Astrocyte (in vitro differentiated cells and primary cell): ENCODE measurements around the gene SHROOM1. TPM values are rescaled to one million over a fixed set of nuclear protein-coding genes. Genes with fewer than 3 reads are reported as not detected.

Experiments
- DNase-seq: peaks from one replicate; pipeline ENCODE4 v3.0.0-alpha.2; 2010; ENCODE audit warnings: low read depth
- FAIRE-seq: peaks from 2 replicates; lab custom pipeline; 2011; peaks lifted over from hg19 to GRCh38; lab: Jason Lieb, UNC
- H2AFZ ChIP-seq: 2 replicates; pipeline ENCODE4 v1.6.0; 2012; ENCODE audit warnings: low read depth, low read length, inconsistent platforms
- H3K27ac ChIP-seq: 2 replicates; pipeline ENCODE4 v1.5.1; 2011; ENCODE audit warnings: low read depth, low read length, inconsistent platforms
- H3K27me3 ChIP-seq: 2 replicates; pipeline ENCODE4 v1.6.0; 2011; ENCODE audit warnings: low read length, inconsistent platforms; ENCODE audit not compliant: insufficient read depth
- H3K36me3 ChIP-seq: 2 replicates; pipeline ENCODE4 v1.5.1; 2011; ENCODE audit warnings: low read length, inconsistent platforms; ENCODE audit not compliant: insufficient read depth
- H3K4me1 ChIP-seq: 2 replicates; pipeline ENCODE4 v1.5.1; 2011; ENCODE audit warnings: low read length, inconsistent platforms; ENCODE audit not compliant: insufficient read depth
- H3K4me2 ChIP-seq: 2 replicates; pipeline ENCODE4 v1.6.0; 2012; ENCODE audit warnings: low read length, inconsistent platforms
- H3K4me3 ChIP-seq: 2 replicates; pipeline ENCODE4 v1.5.1; 2011; ENCODE audit warnings: low read depth, mild to moderate bottlenecking, low read length, inconsistent platforms; ENCODE audit not compliant: insufficient read depth
- H3K79me2 ChIP-seq: 2 replicates; pipeline ENCODE4 v1.6.0; 2012; ENCODE audit warnings: mild to moderate bottlenecking, low read length, inconsistent platforms; ENCODE audit not compliant: insufficient read depth
- H3K9ac ChIP-seq: 2 replicates; pipeline ENCODE4 v1.6.0; 2012; ENCODE audit warnings: mild to moderate bottlenecking, low read length, inconsistent platforms
- H3K9me3 ChIP-seq: 2 replicates; pipeline ENCODE4 v1.5.1; 2012; ENCODE audit warnings: low read depth, mild to moderate bottlenecking, low read length, inconsistent platforms; ENCODE audit not compliant: insufficient read depth
- H4K20me1 ChIP-seq: 2 replicates; pipeline ENCODE4 v1.6.0; 2012; ENCODE audit warnings: low read length, inconsistent platforms; ENCODE audit not compliant: insufficient read depth
- H3K27ac Mint-ChIP-seq: one replicate; pipeline ENCODE4 v1.8.0; 2021; ENCODE audit warnings: mild to moderate bottlenecking, mixed read lengths; ENCODE audit not compliant: unreplicated experiment
- H3K27me3 Mint-ChIP-seq: one replicate; pipeline ENCODE4 v1.8.0; 2021; ENCODE audit warnings: low read depth, mixed read lengths; ENCODE audit not compliant: unreplicated experiment
- H3K36me3 Mint-ChIP-seq: one replicate; pipeline ENCODE4 v1.8.0; 2021; ENCODE audit warnings: low read depth, mixed read lengths; ENCODE audit not compliant: unreplicated experiment
- H3K4me1 Mint-ChIP-seq: one replicate; pipeline ENCODE4 v1.8.0; 2021; ENCODE audit warnings: low read depth, mixed read lengths; ENCODE audit not compliant: unreplicated experiment
- H3K4me3 Mint-ChIP-seq: one replicate; pipeline ENCODE4 v1.8.0; 2021; ENCODE audit warnings: mild to moderate bottlenecking, moderate library complexity, mixed read lengths; ENCODE audit not compliant: unreplicated experiment
- H3K9me3 Mint-ChIP-seq: one replicate; pipeline ENCODE4 v1.8.0; 2021; ENCODE audit warnings: mild to moderate bottlenecking, mixed read lengths; ENCODE audit not compliant: unreplicated experiment
- EZH2 ChIP-seq: IDR thresholded peaks from 2 replicates; pipeline ENCODE4 v1.6.1; 2012; ENCODE audit warnings: mild to moderate bottlenecking, low read length, inconsistent platforms; ENCODE audit not compliant: insufficient read depth
- total RNA-seq: library from RNA; stranded (reverse); gene quantifications from 2 replicates; pipeline ENCODE4 v1.2.1, GENCODE V29; 2021
- TF ChIP-seq, protein P1 (sequence below): IDR thresholded peaks from 2 replicates; pipeline ENCODE4 v1.5.1; 2011; ENCODE audit warnings: low read depth, mild to moderate bottlenecking, inconsistent platforms, low read length, moderate library complexity; ENCODE audit not compliant: insufficient read depth

The SHROOM1 gene
- total RNA-seq, 1 donor from 2014 or later: 5.0 TPM

DNA sequence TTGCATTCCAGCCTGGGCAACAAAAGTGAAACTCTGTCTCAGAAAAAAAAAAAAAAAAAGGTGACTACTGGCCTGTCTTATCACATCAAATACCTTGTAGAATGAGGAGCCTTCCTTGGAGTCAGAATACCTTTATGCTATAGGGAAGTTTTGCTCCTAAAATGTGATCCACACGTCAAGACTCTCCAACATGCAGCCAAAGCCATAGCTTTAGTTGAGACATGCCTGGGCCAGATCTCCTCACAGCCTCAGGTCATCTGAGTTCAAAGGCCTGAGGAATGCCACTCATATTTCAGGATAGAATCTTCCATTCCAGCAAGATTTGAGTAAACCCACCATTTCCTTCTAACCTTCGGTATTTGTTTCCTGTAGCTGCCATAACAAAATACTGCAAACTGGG is 31.1 kb downstream of the SHROOM1 start:
- no peak for TF ChIP-seq EZH2
- TF ChIP-seq, protein P1, sequence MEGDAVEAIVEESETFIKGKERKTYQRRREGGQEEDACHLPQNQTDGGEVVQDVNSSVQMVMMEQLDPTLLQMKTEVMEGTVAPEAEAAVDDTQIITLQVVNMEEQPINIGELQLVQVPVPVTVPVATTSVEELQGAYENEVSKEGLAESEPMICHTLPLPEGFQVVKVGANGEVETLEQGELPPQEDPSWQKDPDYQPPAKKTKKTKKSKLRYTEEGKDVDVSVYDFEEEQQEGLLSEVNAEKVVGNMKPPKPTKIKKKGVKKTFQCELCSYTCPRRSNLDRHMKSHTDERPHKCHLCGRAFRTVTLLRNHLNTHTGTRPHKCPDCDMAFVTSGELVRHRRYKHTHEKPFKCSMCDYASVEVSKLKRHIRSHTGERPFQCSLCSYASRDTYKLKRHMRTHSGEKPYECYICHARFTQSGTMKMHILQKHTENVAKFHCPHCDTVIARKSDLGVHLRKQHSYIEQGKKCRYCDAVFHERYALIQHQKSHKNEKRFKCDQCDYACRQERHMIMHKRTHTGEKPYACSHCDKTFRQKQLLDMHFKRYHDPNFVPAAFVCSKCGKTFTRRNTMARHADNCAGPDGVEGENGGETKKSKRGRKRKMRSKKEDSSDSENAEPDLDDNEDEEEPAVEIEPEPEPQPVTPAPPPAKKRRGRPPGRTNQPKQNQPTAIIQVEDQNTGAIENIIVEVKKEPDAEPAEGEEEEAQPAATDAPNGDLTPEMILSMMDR: no peak
- FAIRE-seq: no peak
- peaks cover 3% of the 10 kb centered on the region for H3K9me3 Mint-ChIP-seq

DNA sequence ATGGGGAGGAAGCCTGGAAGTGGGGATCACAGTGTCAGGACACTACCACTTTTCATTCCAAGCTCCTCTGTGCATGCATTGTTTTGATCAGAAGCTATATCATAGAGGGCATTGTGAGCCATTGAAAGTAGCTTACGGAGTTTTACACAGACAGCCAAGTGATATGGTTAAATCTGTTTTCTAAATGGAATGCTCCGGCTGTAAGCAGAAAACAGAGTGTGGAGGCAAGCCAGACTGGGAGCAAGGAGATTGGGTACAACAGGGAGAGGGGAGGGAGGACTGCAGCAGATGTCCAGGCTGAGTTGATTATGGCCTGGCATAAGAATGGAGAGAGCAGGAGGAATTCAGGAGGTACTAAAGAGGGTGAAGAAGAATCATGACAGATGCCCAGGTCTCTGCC is 32.8 kb downstream of the SHROOM1 start:
- H3K9me3 Mint-ChIP-seq: no peaks in the 10 kb centered on the region
- no peak for FAIRE-seq

More for the DNA sequence above, 31.1 kb downstream of the SHROOM1 start:
- Histone ChIP-seq H2AFZ (no peak overlapping the region), H3K4me1 (no peaks in the 10 kb centered on the region), H3K27me3 (peaks cover 7% of the 10 kb centered on the region), H3K9me3 (no peaks in the 10 kb centered on the region), H3K36me3 (no peaks in the 10 kb centered on the region), H3K4me3 (no peak overlapping the region), H3K79me2 (no peaks in the 10 kb centered on the region), H4K20me1 (no peaks in the 10 kb centered on the region), H3K27ac (no peak overlapping the region), H3K4me2 (no peak overlapping the region), H3K9ac (no peak overlapping the region)
- Mint-ChIP-seq H3K36me3 (no peaks in the 10 kb centered on the region), H3K27me3 (no peaks in the 10 kb centered on the region), H3K4me1 (peaks cover 17% of the 10 kb centered on the region), H3K4me3 (no peak overlapping the region), H3K27ac (peak overlapping the region; percentile 0)
- DNase-seq: no peak

DNA sequence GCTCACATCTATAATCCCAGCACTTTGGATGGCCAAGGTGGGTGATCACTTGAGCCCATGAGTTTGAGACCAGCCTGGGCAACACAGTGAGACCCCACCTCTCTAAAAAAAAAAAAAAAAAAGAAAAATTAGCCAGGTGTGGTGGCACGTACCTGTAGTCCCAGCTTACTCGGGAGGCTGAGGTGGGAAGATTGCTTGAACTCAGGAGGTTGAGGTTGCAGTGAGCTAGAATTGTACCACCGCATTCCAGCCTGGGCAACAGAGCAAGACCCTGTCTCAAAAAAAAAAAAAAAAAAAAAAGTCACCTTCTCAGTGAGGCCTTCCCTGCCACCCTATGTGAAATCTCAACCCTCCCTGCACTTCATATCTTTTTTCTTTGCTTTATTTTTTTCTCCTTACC is 39.4 kb downstream of the SHROOM1 start:
- no peak for TF ChIP-seq EZH2
- TF ChIP-seq, protein P1: no peak
- H3K9me3 ChIP-seq: no peaks in the 10 kb centered on the region
- no peaks in the 10 kb centered on the region for H3K79me2 ChIP-seq
- no peaks in the 10 kb centered on the region for H3K27me3 ChIP-seq
- Mint-ChIP-seq H3K4me3 (no peak overlapping the region), H3K27me3 (peaks cover 5% of the 10 kb centered on the region), H3K27ac (no peak overlapping the region), H3K36me3 (no peaks in the 10 kb centered on the region), H3K9me3 (no peaks in the 10 kb centered on the region), H3K4me1 (peaks cover 5% of the 10 kb centered on the region)
- no peak overlapping the region for H3K4me3 ChIP-seq
- H4K20me1 ChIP-seq: no peaks in the 10 kb centered on the region
- no peak overlapping the region for H3K9ac ChIP-seq
- H3K4me2 ChIP-seq: no peak overlapping the region
- FAIRE-seq (no peak), DNase-seq (no peak)
- H2AFZ ChIP-seq: no peak overlapping the region
- peaks cover 10% of the 10 kb centered on the region for H3K4me1 ChIP-seq
- H3K27ac ChIP-seq: no peak overlapping the region
- no peaks in the 10 kb centered on the region for H3K36me3 ChIP-seq

More for the DNA sequence above, 32.8 kb downstream of the SHROOM1 start:
- Histone ChIP-seq H2AFZ (no peak overlapping the region), H3K4me2 (no peak overlapping the region), H3K4me3 (no peak overlapping the region), H4K20me1 (no peaks in the 10 kb centered on the region), H3K9me3 (no peaks in the 10 kb centered on the region), H3K4me1 (no peaks in the 10 kb centered on the region), H3K27ac (no peak overlapping the region), H3K27me3 (peaks cover 7% of the 10 kb centered on the region), H3K36me3 (no peaks in the 10 kb centered on the region), H3K79me2 (no peaks in the 10 kb centered on the region), H3K9ac (no peak overlapping the region)
- H3K4me1 Mint-ChIP-seq: peaks cover 17% of the 10 kb centered on the region
- no peak overlapping the region for H3K27ac Mint-ChIP-seq
- H3K27me3 Mint-ChIP-seq: no peaks in the 10 kb centered on the region
- TF ChIP-seq, protein P1: no peak
- TF ChIP-seq EZH2: no peak
- H3K4me3 Mint-ChIP-seq: no peak overlapping the region
- no peaks in the 10 kb centered on the region for H3K36me3 Mint-ChIP-seq
- DNase-seq: no peak
